Measurements from ENCODE around the gene TLE6. TPM values are rescaled to one million over a fixed set of nuclear protein-coding genes. Genes with fewer than 3 reads are reported as not detected.
A peak's percentile ranks its signal among the peaks of the same experiment; 100 is the strongest.
"Not testable (repeated sequence)": the region's sequence is repeated elsewhere in the genome, so short reads cannot be mapped to it uniquely, and the experiment has no call there.

The TLE6 gene
- total and polyA plus RNA-seq, 2 donors (not counting 3 experiments of a cell fraction or from before 2014, with no cell fraction given), result 1.6 to 1.9 TPM

DNA sequence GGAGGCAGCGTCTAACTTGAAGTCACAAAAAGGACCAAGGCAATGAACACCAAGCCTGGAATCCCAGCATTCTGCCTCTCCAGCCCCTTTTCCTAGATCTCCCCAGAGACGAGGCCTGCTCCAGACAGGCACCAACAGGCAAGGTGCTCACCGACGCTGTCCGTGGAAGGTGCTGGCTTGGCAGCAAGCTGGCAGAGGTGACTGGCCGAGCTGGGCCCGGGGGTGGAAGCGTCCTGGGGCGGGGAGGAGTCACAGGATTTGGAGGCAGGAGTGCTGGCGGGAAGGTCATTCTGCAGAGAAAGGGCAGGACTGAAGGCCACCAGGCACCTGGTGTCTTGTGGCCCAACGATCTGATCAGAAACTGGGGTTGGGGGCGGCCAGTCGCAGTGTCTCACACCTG lies 33.5 kb downstream of the TLE6 start:
- Histone ChIP-seq H3K4me3 (replicated peaks in 1 of 3; ENCODE audit: insufficient read depth in 1 of 3, low read depth in 1 of 3, low read length in 3 of 3) (no peak overlapping the region), H3K27ac (ENCODE audit: insufficient read depth, low read depth, low read length) (no peak overlapping the region), H2AFZ (ENCODE audit: low read depth, low read length) (no peak overlapping the region), H3K9ac (replicated peaks; ENCODE audit: extremely low read depth, insufficient read depth, low read length) (no peak overlapping the region), H3K79me2 (ENCODE audit: control insufficient read depth, insufficient read depth, low read length) (no peaks in the 10 kb centered on the region), H4K20me1 (replicated peaks; ENCODE audit: control insufficient read depth, extremely low read depth, insufficient read depth, low read length) (no peaks in the 10 kb centered on the region), H3K4me2 (ENCODE audit: insufficient read depth, low read length) (no peak overlapping the region), H3K4me1 (ENCODE audit: control insufficient read depth, extremely low read depth, insufficient read depth, low read length) (no peaks in the 10 kb centered on the region), H3K9me3 (replicated peaks; ENCODE audit: control insufficient read depth, insufficient read depth, low read length) (no peaks in the 10 kb centered on the region), H3K9me1 (replicated peaks; ENCODE audit: control insufficient read depth, extremely low read depth, insufficient read depth, low read length) (no peaks in the 10 kb centered on the region), H3K36me3 (ENCODE audit: control insufficient read depth in 2 of 2, extremely low read depth in 1 of 2, insufficient read depth in 2 of 2, low read length in 2 of 2) (peaks cover 0 to 36% of the 10 kb centered on the region in 2 experiments), H3K27me3 (ENCODE audit: control insufficient read depth in 2 of 2, insufficient read depth in 2 of 2, low read length in 2 of 2) (no peaks in the 10 kb centered on the region)
- no TSS peak for BruUV-seq (replicated peaks)
- TF ChIP-seq POLR2A (IDR thresholded peaks at IDR 0.05; ENCODE audit: low read depth, low read length), result no peak
- TF ChIP-seq, protein P1, sequence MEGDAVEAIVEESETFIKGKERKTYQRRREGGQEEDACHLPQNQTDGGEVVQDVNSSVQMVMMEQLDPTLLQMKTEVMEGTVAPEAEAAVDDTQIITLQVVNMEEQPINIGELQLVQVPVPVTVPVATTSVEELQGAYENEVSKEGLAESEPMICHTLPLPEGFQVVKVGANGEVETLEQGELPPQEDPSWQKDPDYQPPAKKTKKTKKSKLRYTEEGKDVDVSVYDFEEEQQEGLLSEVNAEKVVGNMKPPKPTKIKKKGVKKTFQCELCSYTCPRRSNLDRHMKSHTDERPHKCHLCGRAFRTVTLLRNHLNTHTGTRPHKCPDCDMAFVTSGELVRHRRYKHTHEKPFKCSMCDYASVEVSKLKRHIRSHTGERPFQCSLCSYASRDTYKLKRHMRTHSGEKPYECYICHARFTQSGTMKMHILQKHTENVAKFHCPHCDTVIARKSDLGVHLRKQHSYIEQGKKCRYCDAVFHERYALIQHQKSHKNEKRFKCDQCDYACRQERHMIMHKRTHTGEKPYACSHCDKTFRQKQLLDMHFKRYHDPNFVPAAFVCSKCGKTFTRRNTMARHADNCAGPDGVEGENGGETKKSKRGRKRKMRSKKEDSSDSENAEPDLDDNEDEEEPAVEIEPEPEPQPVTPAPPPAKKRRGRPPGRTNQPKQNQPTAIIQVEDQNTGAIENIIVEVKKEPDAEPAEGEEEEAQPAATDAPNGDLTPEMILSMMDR (IDR thresholded peaks at IDR 0.05; ENCODE audit: extremely low read depth in 1 of 2, insufficient read depth in 1 of 2, low read depth in 1 of 2, low read length in 2 of 2), result no peak
- no peak for TF ChIP-seq EZH2 (IDR thresholded peaks at IDR 0.05; ENCODE audit: borderline replicate concordance, low read depth, low read length, severe bottlenecking)
- FAIRE-seq (no peak), DNase-seq (ENCODE audit: low read depth, low spot score) (no peak)
- ChIA-PET CTCF (interaction anchor here (1.1 to 1.5 kb wide), 2 partner anchors 98 to 118 kb away, joined by 3 to 4 read pairs; no protein-coding TSS in a partner anchor), POLR2A (no interaction called here)
- intact Hi-C loops (cut with micrococcal nuclease), result no loop called here
- dilution Hi-C loops (cut with MboI; ENCODE audit: extremely low pct_ligation_motif_present, low sequenced_read_pairs), result no loop called here

DNA sequence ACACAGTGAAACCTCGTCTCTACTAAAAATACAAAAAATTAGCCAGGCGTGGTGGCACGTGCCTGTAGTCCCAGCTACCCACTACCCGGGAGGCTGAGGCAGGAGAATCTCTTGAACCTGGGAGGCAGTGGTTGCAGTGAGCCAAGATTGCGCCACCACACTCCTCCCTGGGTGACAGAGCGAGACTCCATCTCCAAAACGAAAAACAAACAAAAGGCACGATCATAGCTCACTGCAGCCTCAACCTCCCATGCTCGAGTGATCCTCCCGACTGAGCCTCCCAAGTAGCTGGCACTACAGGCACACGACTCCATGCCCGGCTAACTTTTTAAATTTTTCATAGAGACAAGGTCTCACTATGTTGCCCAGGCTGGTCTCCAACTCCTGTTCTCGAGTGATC lies 34.7 kb downstream of the TLE6 start:
- H3K9me1 ChIP-seq (replicated peaks; ENCODE audit: control insufficient read depth, extremely low read depth, insufficient read depth, low read length); H2AFZ ChIP-seq (ENCODE audit: low read depth, low read length); H4K20me1 ChIP-seq (replicated peaks; ENCODE audit: control insufficient read depth, extremely low read depth, insufficient read depth, low read length); H3K27ac ChIP-seq (ENCODE audit: insufficient read depth, low read depth, low read length); dilution Hi-C loops (cut with MboI; ENCODE audit: extremely low pct_ligation_motif_present, low sequenced_read_pairs); H3K9ac ChIP-seq (replicated peaks; ENCODE audit: extremely low read depth, insufficient read depth, low read length); H3K9me3 ChIP-seq (replicated peaks; ENCODE audit: control insufficient read depth, insufficient read depth, low read length); H3K4me1 ChIP-seq (ENCODE audit: control insufficient read depth, extremely low read depth, insufficient read depth, low read length); H3K4me2 ChIP-seq (ENCODE audit: insufficient read depth, low read length); H3K27me3 ChIP-seq (ENCODE audit: control insufficient read depth in 2 of 2, insufficient read depth in 2 of 2, low read length in 2 of 2); H3K79me2 ChIP-seq (ENCODE audit: control insufficient read depth, insufficient read depth, low read length); DNase-seq (ENCODE audit: low read depth, low spot score); POLR2A ChIA-PET; H3K4me3 ChIP-seq (replicated peaks in 1 of 3; ENCODE audit: insufficient read depth in 1 of 3, low read depth in 1 of 3, low read length in 3 of 3); BruUV-seq (replicated peaks); intact Hi-C loops (cut with micrococcal nuclease): not testable (repeated sequence)
- CTCF ChIA-PET, result interaction anchor here (1.0 kb wide), 1 partner anchor 92 kb away, joined by 3 read pairs; no protein-coding TSS in a partner anchor
- peak; percentile 8 for FAIRE-seq
- H3K36me3 ChIP-seq (ENCODE audit: control insufficient read depth in 2 of 2, extremely low read depth in 1 of 2, insufficient read depth in 2 of 2, low read length in 2 of 2), result peaks cover 0 to 36% of the 10 kb centered on the region in 2 experiments

All from endothelial cell of umbilical vein (primary cell).